Panc1 (cell line): ENCODE data around the gene BTBD3. TPM values are rescaled to one million over a fixed set of nuclear protein-coding genes. Genes with fewer than 3 reads are reported as not detected.

Experiments
- ATAC-seq: fragments of 200-7000 bp; cut with Tn5 transposase; 2 replicates; pipeline ENCODE4 v1.9.1; 2020; ENCODE audit warnings: mild to moderate bottlenecking, moderate library complexity
- BruUV-seq: library from RNA; stranded (reverse); fragments of 400-500 nt; replicated peaks from 2 replicates; lab custom pipeline; 2021; lab: Mats Ljungman, UMichigan
- CTCF ChIA-PET: fragments of 300-600 bp; sonication (Branson Sonifier 250); formaldehyde crosslinking; loops from one replicate; lab custom pipeline; 2022; ENCODE audit warnings: antibody characterized with exemption; lab: Charles Lee
- POLR2A ChIA-PET: fragments of 300-600 bp; sonication (Branson Sonifier 250); formaldehyde crosslinking; loops from one replicate; lab custom pipeline; 2022; ENCODE audit warnings: antibody characterized with exemption; lab: Charles Lee
- DNase-seq: peaks from one replicate; pipeline ENCODE4 v3.0.0-alpha.2; 2010; ENCODE audit warnings: low read depth, low spot score
- H3K27ac ChIP-seq: 2 replicates; pipeline ENCODE4 v1.5.1; 2011; ENCODE audit warnings: mild to moderate bottlenecking, low read length, inconsistent platforms
- H3K27me3 ChIP-seq: fragments of 200-500 bp; sonication (Bioruptor generic); 2 replicates; pipeline ENCODE4 v1.6.0; 2014; ENCODE audit warnings: low read length, inconsistent platforms; ENCODE audit not compliant: control insufficient read depth, insufficient read depth
- H3K36me3 ChIP-seq: fragments of 200-500 bp; sonication (Bioruptor generic); 2 replicates; pipeline ENCODE4 v1.5.1; 2014; ENCODE audit warnings: inconsistent platforms, mild to moderate bottlenecking, low read length, moderate library complexity; ENCODE audit not compliant: control insufficient read depth, insufficient read depth
- H3K4me1 ChIP-seq: 2 replicates; pipeline ENCODE4 v1.5.1; 2011; ENCODE audit warnings: inconsistent platforms, mild to moderate bottlenecking, low read length, moderate library complexity; ENCODE audit not compliant: control insufficient read depth, insufficient read depth
- H3K4me3 ChIP-seq, 2 experiments: 2 replicates each; pipeline ENCODE4 v1.5.1; 2011 to 2012; ENCODE audit warnings: low read depth in 2 of 2, low read length in 2 of 2, mild to moderate bottlenecking in 2 of 2, inconsistent platforms in 1 of 2, moderate library complexity in 1 of 2
- H3K9me3 ChIP-seq: fragments of 200-500 bp; sonication (Bioruptor generic); 2 replicates; pipeline ENCODE4 v1.5.1; 2014; ENCODE audit warnings: low read depth, mild to moderate bottlenecking, inconsistent platforms, low read length, moderate library complexity; ENCODE audit not compliant: control insufficient read depth, insufficient read depth
- POLR2AphosphoS5 ChIP-seq: IDR thresholded peaks from 2 replicates; pipeline ENCODE4 v1.6.1; 2012; ENCODE audit warnings: mild to moderate bottlenecking, low read depth, low read length, moderate library complexity
- SIN3A ChIP-seq: IDR thresholded peaks from 2 replicates; pipeline ENCODE4 v1.6.1; 2012; ENCODE audit warnings: low read depth, mild to moderate bottlenecking, low read length, moderate library complexity, borderline replicate concordance; ENCODE audit not compliant: insufficient read depth
- TCF7L2 ChIP-seq: IDR thresholded peaks from 2 replicates; pipeline ENCODE4 v1.6.1; 2011; ENCODE audit warnings: mild to moderate bottlenecking, low read depth, low read length, inconsistent platforms
- in situ Hi-C: cut with HindIII; loops from 2 replicates; pipeline ENCODE4 v1.10.0; 2016; ENCODE audit warnings: low sequenced_read_pairs, low pct_unique_long_range_greater_than_20kb
- intact Hi-C: fragments of 100-400 bp; cut with micrococcal nuclease; formaldehyde crosslinking; loops from one replicate; pipeline ENCODE4 v1.10.0; 2022; ENCODE audit not compliant: unreplicated experiment
- total RNA-seq: library from RNA; stranded (reverse); gene quantifications from one replicate; pipeline ENCODE4 v1.2.1, GENCODE V29; 2021; ENCODE audit not compliant: unreplicated experiment
- TF ChIP-seq, protein P1 (sequence below): fragments of 450-650 bp; IDR thresholded peaks from 2 replicates; pipeline ENCODE4 v1.5.1; 2017; ENCODE audit warnings: mild to moderate bottlenecking
- TF ChIP-seq, protein P2 (sequence below), 2 experiments: IDR thresholded peaks; 2 replicates each; pipeline ENCODE4 v1.6.1; 2011 to 2012; ENCODE audit warnings: low read depth in 2 of 2, control low read depth in 1 of 2, low read length in 1 of 2, mild to moderate bottlenecking in 1 of 2, moderate library complexity in 1 of 2; ENCODE audit not compliant: insufficient read depth in 1 of 2

BTBD3 gene
- total RNA-seq, 1 experiment from 2014 or later, result 27.6 TPM

DNA sequence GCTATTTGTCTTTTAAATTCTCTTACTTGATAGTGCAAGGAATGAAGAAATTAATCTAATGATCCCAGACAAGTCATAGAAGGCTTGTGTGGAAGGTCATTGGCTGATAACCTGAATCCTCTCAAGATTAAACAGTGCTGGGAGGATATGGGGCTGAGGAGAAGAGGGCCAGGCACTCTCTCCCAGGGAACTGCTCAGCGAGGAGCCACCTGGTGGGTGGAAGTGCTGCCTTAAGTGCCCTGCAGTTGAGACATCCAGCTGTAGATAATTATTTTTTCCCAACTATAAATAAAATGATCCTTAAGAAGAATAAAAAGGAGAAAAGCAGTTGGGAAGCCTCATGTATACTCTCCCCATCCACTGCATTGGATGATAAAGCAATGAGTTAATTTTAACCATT, 47.9 kb downstream of the BTBD3 start:
- TF ChIP-seq, protein P1, sequence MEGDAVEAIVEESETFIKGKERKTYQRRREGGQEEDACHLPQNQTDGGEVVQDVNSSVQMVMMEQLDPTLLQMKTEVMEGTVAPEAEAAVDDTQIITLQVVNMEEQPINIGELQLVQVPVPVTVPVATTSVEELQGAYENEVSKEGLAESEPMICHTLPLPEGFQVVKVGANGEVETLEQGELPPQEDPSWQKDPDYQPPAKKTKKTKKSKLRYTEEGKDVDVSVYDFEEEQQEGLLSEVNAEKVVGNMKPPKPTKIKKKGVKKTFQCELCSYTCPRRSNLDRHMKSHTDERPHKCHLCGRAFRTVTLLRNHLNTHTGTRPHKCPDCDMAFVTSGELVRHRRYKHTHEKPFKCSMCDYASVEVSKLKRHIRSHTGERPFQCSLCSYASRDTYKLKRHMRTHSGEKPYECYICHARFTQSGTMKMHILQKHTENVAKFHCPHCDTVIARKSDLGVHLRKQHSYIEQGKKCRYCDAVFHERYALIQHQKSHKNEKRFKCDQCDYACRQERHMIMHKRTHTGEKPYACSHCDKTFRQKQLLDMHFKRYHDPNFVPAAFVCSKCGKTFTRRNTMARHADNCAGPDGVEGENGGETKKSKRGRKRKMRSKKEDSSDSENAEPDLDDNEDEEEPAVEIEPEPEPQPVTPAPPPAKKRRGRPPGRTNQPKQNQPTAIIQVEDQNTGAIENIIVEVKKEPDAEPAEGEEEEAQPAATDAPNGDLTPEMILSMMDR, result no peak
- TF ChIP-seq TCF7L2, result no peak
- TF ChIP-seq, protein P2, sequence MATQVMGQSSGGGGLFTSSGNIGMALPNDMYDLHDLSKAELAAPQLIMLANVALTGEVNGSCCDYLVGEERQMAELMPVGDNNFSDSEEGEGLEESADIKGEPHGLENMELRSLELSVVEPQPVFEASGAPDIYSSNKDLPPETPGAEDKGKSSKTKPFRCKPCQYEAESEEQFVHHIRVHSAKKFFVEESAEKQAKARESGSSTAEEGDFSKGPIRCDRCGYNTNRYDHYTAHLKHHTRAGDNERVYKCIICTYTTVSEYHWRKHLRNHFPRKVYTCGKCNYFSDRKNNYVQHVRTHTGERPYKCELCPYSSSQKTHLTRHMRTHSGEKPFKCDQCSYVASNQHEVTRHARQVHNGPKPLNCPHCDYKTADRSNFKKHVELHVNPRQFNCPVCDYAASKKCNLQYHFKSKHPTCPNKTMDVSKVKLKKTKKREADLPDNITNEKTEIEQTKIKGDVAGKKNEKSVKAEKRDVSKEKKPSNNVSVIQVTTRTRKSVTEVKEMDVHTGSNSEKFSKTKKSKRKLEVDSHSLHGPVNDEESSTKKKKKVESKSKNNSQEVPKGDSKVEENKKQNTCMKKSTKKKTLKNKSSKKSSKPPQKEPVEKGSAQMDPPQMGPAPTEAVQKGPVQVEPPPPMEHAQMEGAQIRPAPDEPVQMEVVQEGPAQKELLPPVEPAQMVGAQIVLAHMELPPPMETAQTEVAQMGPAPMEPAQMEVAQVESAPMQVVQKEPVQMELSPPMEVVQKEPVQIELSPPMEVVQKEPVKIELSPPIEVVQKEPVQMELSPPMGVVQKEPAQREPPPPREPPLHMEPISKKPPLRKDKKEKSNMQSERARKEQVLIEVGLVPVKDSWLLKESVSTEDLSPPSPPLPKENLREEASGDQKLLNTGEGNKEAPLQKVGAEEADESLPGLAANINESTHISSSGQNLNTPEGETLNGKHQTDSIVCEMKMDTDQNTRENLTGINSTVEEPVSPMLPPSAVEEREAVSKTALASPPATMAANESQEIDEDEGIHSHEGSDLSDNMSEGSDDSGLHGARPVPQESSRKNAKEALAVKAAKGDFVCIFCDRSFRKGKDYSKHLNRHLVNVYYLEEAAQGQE (IDR thresholded peaks at IDR 0.05; ENCODE audit: insufficient read depth in 1 of 2, low read depth in 2 of 2, low read length in 1 of 2), result no peak
- TF ChIP-seq SIN3A, result no peak
- no peak for TF ChIP-seq POLR2AphosphoS5
- no TSS peak for BruUV-seq
- H3K4me3 ChIP-seq, result no peak overlapping the region
- H3K4me1 ChIP-seq, result no peaks in the 10 kb centered on the region
- ChIA-PET CTCF (no interaction called here), POLR2A (no interaction called here)
- in situ Hi-C loops, result no loop called here
- intact Hi-C loops, result no loop called here
- ATAC-seq, result no peak
- H3K36me3 ChIP-seq, result no peaks in the 10 kb centered on the region
- no peaks in the 10 kb centered on the region for H3K9me3 ChIP-seq
- DNase-seq, result no peak
- no peak overlapping the region for H3K27ac ChIP-seq
- H3K27me3 ChIP-seq, result no peaks in the 10 kb centered on the region

DNA sequence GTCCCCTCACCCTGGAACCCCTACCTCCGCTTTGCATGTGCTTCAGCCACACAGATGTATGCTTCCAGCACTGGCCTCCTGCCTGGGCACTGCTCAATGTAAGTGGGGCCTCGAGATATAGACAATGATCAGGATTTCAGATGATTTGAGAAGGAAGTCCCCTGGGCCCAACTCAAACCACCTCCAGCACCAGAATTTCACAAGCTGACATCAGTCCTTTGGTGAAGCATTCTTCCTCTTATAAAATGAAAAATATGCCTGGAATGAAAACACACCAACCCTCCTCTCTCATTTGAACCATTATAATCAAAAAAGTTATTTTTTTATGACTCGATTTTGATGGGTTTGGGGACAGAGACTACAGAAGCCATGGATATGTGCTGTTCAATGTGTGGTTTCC, 48.5 kb downstream of the BTBD3 start:
- CTCF ChIA-PET, result no interaction called here
- intact Hi-C loops, result no loop called here

More for the DNA sequence above, 48.5 kb downstream of the BTBD3 start:
- no peaks in the 10 kb centered on the region for H3K9me3 ChIP-seq
- H3K4me1 ChIP-seq, result no peaks in the 10 kb centered on the region
- POLR2A ChIA-PET, result no interaction called here
- DNase-seq (no peak), ATAC-seq (no peak)
- no TSS peak for BruUV-seq
- H3K27ac ChIP-seq, result no peak overlapping the region
- in situ Hi-C loops, result no loop called here
- TF ChIP-seq POLR2AphosphoS5 (no peak), SIN3A (no peak), TCF7L2 (no peak)
- TF ChIP-seq, protein P2 (IDR thresholded peaks at IDR 0.05; ENCODE audit: insufficient read depth in 1 of 2, low read depth in 2 of 2, low read length in 1 of 2), result no peak
- TF ChIP-seq, protein P1, result no peak
- H3K27me3 ChIP-seq, result no peaks in the 10 kb centered on the region
- H3K36me3 ChIP-seq, result no peaks in the 10 kb centered on the region
- no peak overlapping the region for H3K4me3 ChIP-seq
